ENCODE measurements around the gene SEMA3G.

Gene SEMA3G

DNA sequence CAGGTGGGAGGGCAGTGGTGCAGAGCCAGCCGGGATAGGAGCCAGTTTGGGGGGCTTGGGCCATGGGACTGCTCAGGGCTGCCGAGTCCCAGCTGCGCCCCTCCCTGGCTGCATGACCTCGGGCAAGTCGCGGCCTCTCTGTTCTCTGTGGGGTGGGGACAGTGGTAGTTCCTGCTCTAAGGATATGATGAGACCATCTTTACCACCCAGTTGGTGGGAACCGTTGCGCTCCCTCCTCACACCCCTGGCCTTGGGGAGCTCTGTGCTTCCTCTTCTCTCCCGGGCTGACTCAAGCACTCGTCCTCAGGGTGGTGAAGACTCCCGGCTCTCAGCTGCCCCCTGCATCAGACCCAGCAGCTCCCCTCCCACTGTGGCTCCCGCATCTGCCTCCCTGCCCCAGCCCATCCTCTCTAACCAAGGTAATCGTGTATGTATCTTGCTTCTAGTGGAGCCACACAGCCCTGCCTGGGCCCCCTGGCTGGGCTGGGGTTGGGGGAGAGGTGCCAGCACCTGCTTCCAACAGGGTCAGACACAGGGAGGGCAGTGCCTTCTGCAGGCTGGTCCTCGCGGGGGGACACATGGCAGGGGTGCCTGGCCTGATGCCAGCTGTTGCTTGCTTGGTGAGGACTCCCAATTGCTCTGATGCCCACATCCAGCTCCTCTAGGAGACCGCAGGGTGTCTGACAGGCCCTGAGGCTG lies 35.1 kb upstream of the SEMA3G start:
- DNase-seq (ENCODE audit: low read depth in 3 of 3), result no peak

DNA sequence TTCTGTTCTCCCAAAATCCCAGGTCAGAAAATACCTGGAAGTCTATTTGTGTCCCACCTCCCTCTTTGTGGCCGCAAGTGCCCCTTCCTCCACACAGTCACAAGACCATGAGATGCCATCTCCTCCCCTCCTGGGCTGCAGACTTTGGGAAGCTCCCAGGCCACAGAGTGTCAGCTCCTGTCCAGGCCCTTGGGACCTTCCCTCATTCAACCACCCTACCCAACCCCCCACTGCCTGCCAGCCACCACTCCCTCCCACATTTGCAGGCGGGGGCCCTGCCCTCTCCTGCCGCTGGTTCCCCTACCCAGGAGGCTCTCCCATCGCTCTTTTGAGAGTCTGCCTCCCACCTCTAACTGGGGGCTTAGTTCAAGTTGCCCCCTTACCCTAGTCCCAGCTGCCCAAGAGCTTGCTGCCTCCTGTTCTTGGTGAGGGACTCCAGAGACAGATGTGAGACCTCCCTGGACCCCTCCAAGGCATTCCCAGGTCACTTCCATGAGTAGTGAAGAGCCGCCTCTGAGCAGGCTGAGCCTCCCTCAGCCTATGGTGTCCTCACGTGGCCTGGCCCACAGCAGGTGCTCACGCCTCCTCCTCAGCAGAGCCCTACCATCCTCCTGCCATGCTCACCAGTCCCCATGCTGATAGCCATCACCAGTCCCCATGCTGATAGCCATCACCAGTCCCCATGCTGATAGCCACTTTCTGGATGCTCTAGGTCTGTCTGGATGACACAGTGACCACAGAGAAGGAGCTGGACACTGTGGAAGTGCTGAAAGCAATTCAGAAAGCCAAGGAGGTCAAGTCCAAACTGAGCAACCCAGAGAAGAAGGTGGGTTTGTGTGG lies 34.4 kb upstream of the SEMA3G start:
- DNase-seq (ENCODE audit: low read depth in 3 of 3), result no peak

DNA sequence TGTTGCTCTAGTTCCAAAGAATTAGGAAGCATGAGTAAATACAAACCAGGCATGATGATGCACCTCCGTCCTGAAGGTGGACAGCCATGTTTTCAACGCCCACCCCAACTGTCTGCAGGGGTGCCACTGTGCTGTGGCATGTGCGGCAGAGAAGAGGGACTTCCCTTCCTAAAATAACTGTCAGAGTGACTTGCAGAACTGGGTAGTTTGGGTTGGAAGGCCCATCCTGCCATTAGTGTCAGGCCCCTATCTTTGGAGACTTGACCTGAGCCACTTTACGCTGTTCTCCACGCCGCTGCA lies 32.8 kb upstream of the SEMA3G start:
- DNase-seq (ENCODE audit: low read depth in 3 of 3), result no peak

DNA sequence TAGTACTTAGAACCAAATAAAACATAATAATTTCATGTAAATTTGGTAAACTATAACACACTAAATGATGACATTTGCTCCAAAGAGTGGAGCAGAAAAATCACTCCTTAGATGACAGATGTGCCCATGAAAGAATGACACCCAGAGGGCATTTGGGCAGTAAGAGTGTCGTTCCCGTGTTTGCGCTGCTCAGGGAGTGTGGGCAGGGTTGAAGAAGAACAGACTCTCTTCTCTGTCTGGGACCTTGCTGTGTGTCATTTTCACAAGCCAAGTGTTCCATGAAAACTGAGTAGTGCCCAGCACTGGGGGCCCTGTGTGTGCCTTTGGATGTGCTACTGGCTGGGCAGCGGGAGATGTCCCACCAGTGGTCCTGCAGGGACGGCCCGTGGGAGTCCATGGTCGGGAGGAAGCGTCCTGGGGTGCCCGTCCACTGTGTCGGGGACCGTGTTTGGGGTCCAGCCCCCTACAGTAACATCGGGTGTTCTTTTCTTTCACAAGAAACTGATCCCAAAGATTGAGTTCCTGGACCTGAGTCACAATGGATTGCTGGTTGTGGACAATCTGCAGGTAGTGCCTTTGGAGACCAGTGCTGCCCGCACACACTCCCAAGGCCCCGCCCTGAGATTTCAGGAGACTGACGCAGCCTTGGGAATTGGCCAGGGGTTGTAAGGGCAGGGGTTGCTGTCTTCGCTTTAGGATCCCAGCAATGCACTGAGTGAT lies 32.3 kb upstream of the SEMA3G start:
- DNase-seq (ENCODE audit: low read depth in 3 of 3), result no peak

DNA sequence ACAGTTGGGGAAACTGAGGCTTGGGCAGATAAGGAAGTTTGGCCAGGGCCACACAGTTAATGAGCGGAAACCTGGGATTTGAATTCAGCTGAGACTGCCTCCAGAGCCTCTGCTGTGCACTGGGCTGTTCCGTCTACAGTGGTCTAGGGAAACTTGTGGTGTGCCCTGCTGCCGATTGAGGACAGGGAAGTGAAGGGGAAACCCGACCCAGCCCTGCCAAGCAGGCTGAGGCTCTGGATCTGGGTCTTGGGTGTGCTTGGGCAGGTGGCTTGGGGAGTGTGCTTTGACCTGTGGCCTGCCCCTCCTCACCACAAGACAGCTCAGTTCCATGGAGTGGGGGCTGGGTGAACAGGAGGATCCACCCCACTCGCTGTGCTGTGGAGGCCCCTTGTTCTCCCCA lies 28.1 kb upstream of the SEMA3G start:
- no peak for DNase-seq (ENCODE audit: low read depth in 3 of 3)

DNA sequence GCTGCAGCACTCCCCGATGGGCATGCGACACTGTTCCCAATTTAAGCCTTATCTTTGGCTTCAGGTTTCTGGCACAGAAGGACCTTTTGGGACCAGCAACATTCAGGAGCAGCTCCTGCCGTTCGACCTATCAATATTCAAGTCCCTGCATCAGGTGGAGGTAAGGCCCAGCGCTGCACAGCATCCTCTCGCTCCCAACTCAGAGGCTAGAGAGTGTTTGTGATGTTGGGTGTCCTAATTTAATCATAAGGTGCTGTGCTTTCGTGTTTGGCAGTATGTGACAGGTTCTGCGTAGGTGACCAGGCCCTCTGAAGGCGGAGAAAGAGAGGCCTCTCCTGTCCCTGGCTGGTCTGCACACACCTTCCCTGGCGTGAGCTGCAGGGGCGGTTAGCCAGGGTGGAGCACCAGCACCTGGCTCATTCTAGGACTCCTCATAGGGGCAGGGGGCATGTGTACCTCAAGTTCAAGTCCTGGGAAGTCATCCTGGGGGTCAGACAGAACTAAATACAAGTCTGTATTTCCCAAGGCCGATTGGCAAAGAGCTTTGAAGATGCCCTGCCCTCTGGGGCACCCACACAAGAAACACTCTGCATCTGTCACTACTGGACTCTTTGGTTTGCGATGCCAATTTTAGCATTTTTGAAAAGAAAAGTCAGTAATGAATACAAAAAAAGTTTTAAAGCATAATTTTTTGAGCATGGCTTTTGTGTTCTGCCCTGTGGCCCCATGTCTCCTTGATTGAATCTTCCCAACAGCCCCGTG lies 27.5 kb upstream of the SEMA3G start:
- DNase-seq (ENCODE audit: low read depth in 3 of 3), result no peak

DNA sequence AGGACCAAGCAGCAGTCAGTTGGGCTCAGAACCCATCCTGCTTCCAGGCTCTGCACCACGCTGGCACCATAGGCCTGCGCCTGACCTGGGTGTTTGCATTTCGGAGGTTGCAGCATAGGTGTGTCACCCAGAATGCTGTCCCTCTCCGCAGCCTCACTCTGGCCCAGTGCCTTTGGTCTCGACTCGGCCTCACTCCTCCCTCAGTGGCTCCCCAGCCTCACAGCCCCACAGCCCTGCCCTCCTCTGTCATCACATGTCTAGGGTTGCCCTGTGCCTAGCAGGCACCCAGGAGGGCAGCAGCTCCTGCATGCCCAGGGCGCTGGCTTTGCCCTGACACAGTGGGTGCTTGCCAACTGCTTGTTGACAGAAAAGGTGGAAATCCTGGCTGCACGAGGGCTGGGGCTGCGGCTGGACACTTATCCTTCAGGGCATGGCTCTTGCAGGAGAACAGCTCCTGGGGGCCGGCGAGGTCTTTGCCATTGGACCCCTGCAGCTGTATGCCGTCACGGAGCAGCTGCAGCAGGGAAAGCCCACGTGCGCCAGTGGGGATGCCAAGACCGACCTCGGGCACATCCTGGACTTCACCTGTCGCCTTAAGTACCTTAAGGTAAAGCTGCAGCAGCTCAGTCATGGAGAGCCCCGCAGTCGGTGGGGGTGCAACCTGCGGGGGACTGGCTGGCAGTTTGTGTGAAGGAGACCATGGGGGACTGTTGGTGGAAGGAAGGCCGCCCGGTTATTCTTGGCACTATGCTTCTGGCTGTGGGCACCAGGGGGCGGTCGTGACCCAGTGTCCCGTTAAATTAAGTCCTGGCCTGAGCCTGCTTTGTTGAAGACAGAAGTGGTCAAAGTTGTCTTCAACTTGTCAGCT lies 26.7 kb upstream of the SEMA3G start:
- no peak for DNase-seq (ENCODE audit: low read depth in 3 of 3)

DNA sequence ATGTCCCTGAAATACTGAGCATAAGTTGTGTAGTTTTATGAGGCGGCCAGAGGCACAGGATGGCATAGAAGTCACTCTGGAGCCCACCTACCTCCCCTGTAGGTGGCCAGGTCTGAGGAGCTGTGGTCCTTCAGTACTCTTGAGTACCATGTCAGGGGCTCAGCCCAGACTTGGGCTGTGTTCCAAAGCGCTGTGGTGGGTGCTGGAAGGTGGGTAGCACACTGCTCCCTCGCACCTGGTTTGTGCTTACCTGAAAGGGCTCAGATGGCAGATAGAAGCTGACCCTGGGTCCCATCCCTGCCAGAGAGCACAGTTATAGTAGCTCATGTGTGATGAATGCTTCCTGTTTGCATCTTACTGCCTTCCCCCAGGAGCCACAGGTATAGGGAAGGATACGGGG lies 26.0 kb upstream of the SEMA3G start:
- no peak for DNase-seq (ENCODE audit: low read depth in 3 of 3)

DNA sequence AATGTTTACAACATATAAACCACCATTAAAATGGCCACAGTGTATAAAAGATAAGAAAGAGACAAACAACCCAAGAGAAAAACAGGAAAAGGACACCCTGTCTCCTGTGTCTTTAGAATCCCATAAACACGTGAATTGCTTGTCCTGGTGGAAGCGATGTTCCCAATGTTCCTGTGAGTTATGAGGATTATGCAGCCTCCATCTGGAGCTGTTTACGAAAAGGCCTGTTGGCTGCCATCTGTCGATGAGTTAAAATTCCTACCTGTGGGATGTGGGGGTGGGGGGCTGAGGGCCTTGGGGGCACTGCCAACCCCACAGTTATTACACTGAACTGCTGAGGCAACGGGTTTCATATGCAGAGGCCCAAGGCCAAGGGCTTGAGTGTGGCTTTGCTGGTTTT lies 24.1 kb upstream of the SEMA3G start:
- DNase-seq (ENCODE audit: low read depth in 3 of 3), result no peak

DNA sequence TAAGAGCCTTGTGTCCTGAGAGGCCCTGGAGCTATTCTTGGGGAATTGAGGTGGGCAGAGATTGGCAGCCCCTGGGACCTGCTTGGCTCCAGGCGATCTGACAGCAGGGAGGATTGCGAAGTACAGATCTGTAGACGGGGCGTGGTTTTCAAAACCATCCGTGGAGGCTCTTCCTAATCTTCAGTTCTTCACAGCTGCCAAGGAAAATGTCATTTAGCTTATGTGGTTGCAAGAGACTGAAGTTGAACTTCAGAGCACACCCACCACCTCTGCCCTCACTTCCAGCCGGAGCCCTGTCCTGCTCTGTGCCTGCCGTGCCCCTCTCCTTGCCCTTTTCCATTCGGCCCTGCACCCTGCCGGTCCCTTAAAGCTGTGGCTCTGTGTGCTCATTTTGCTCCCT lies 23.4 kb upstream of the SEMA3G start:
- DNase-seq (ENCODE audit: low read depth in 3 of 3), result no peak

DNA sequence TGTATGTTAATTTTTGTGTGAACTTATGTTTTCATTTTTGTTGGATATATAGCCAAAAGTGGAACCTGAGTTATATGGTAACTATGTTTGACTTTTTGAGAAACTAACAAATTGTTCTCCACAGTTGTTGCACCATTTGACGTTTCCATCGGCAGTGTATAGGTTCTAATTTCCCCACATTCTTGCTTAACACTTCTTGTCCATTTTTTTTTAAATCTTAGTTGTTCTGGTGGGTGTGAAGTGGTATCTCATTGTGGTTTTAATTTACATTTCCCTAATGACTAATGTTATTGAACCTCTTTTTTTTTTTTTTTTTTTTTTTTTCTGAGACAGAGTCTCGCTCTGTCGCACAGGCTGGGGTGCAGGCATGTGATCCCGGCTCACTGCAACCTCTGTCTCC lies 18.5 kb upstream of the SEMA3G start:
- DNase-seq (ENCODE audit: low read depth in 3 of 3), result no peak

DNA sequence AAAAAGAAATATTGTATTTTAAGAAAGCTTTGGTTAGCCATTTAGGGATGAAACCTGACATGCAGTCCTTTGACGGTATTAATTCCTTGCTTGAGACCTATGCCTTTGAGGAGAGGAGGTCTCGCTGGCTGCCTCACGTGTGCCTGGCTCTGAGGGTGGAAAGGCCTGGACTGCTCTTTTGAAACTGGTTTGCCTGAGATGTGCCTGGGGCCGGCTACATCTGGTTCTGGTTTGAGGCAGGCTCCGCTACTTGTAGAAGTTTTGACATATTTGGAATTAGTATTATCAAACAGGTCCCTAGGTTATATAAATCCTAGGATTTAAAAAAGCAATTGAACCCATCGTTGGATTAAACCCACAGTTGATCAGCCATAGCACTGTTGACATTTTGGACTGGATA lies 17.0 kb upstream of the SEMA3G start:
- DNase-seq (ENCODE audit: low read depth in 3 of 3), result no peak

DNA sequence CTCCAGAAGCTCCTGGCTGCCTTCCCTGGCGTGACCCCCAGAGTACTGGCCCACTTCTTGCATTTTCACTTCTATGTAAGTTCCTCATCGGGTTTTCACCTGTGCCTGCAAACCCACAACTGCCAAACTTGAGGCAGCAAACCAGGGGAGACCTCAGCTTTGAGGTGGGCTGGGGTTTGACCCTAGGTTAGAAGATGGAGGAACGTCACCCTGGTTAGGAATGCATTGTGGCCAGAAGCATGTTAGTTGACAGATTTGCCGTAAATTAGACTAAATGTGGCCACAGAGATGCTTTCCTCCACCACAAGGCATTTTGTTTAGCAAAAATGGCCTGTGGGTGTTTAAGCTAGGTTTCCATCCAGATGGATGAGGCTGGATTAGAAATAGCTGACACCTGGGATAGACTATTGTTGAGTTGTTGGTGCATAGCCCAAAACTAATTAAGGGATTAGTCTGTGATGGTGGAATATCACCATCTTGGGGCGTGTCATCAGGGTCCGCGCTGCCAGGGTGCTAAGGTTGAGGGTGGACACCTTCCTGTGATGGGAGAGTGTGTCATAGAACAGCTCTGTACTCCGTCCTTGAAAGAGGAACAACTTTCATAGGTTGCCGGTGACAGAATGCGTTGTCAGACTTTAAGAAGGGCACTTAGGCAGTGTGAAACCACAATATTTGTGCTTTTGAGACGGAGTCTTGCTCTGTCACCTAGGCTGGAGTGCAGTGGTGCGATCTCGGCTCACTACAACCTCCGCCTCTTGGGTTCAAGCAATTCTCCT lies 14.1 kb upstream of the SEMA3G start:
- no peak for DNase-seq (ENCODE audit: low read depth in 3 of 3)

DNA sequence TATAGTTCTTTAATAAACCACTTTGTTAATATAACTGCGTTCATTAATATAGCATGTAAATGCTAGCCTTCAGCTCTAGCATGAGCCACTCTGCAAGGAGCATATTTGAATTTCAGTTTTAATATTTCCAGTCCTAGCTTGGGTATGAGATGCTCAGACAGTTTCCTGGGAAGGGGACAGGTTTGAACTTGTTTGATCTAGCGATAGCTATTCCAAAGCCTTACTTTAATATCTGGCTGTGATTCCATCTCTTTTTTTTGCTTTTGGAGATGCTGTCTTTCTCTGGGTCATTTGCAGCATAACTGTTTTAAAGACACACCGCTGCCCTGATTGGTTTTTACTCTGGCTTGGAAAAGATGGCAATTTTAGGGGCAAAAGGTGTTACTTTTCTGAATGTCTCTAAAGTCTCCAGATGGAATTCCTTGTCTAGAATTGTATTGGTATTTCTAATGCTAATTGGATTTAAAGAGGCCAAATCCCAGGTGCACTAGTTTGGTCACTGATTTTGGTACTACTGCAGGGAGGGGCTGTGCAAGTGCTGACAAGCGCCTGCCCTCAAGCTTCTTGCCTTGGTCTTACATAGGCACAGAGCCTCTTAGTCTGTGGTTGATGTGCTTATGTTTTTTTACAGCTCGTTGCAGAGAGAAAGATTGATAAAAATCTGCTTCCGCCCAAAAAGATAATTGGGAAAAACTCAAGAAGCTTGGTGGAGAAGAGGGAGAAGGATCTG lies 13.3 kb upstream of the SEMA3G start:
- no peak for DNase-seq (ENCODE audit: low read depth in 3 of 3)

DNA sequence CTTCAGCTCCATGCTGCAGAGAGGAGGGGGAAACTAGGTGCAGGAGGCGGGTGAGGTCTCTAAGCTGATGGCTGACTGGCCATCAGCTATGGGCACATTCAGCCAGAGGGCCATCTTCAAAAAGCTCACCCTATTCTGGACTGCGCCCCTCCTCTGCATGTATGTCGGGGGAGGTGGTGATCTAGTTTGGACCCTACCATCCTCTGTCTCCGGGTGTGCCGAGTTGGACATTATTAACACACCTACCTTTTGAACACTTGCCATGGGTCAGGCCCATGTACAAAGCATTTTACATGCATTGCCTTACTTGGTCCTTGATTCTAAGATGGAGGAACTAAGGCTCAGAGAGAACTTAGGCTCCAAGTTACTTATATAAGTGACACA lies 11.9 kb upstream of the SEMA3G start:
- DNase-seq (ENCODE audit: low read depth in 3 of 3), result no peak

DNA sequence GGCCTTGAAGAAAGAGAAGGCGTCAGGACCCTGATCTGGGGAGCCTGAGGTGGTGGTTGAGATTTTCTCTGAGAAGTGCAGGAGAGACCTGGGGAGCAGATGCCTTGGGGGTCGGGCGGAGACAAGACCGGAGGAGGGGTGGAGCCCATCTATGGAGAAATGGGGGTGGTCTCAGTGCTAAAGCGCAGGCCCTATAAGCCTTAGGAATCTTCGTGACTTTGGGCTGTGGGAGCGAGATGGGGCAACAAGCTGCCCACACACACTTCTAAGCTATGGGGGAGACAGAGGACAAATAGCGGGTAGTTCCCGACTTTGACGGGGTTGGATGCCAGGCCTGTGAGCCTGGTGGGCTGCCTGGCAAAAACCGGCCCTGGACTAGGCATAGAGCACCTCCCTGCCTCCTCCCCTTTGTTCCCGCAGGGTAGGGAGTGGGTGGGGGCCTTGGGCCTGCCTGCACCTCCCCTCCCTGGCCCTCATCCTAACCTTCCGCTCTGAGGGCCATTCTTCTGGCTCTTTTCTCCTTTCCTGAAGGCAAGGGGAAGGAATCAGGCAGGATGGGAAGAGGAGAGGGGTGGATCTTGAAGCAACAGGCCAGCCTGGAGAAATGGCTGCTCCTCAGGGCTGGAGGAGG lies 11.4 kb upstream of the SEMA3G start:
- DNase-seq (ENCODE audit: low read depth in 3 of 3), result no peak

DNA sequence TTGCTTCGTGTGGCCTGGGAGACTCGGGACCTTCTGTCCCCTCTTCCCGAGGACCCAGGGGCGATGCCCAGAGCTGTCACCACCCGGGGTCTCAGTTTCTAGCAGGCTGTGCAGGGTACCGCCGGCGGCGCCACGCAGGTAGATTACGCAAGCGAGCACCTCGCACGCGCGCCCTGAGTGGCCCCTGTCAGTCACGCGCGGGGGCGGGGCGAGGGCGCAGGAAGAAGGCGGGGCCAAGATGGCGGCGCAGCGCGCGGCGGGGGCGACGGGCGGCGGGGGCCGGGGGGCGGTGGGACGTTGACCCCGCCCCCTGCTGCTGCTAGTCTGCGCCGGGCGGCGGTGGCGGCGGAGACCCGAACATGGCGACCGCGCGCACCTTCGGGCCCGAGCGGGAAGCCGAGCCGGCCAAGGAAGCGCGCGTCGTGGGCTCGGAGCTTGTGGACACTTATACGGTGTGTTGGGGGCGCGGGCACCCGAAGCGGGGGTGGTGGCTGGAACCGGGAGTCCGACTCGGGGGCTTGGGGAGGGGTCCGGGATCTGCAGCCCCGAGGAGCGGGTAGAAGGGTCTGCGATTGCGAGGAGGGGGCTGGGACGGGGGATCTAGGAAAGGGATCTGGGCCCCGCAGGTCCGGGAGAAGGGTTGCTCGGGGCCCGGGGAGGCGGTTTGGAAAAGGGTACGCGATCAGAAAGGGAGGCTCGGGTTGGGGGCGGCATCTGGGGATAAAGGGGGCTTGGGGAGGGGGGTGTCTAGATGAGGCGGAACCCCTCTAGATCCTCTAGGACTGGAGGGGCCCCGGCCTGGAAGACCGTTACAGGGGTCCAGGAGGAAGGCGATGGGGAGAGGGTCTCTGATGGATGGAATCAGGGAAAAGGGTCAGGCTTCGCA lies 10.6 kb upstream of the SEMA3G start, which contains the start of gene NISCH:
TSS of gene NISCH (plus strand) at position 322 of the 886 bp plus-strand sequence. CDS start at position 360, 38 bp downstream.
- peak; percentile 95 to 98 (median 97) for DNase-seq (ENCODE audit: low read depth in 3 of 3)

DNA sequence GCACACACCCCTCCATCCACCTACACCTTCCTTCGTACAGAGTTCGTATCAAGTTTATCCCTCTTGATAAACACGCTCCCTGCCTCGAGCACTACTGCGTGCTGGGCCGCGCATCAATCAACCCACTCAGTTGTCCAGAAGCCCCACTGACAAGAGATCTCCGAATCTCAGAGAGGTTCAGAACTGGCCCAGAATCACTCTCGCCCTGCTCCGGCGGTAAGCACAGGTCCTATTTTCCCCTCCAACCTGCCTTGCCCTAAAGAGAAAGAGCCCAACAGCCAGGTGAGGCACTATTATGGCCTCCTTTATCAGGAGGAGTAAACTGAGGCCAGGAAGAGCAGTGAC lies 10.0 kb upstream of the SEMA3G start:
- DNase-seq (ENCODE audit: low read depth in 3 of 3), result no peak
